GM18499 (cell line): ENCODE measurements around the gene SYT9.

Source experiments
- ATAC-seq: cut with Tn5 transposase; IDR thresholded peaks from one replicate; pipeline ENCODE4 v1.9.1; 2021; ENCODE audit warnings: moderate number of reproducible peaks; ENCODE audit not compliant: insufficient read depth, unreplicated experiment

SYT9 gene

DNA sequence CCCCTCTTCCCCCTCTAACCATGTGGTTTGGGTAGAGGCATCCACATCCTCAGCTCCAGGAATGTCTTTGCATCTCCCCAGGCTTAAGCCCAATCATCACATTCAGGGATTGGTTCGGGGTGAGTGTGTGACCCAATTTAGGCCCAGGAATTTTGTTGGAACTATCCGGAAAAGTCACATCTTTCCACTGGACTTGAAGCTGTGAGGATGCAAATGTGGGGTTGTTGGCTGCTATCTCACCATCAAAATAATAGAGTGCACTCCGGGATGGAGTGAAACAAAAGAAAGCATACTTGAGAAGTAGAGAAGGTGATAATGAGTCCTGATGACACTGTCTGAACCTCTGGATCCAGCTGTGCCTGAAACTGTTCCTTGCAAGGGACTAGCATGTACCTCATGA lies 199.8 kb downstream of the SYT9 start:
- ATAC-seq = no peak

GRCh38 chr11:7451952-7452494 lies 200.3 kb downstream of the SYT9 start:
- ATAC-seq = no peak

DNA sequence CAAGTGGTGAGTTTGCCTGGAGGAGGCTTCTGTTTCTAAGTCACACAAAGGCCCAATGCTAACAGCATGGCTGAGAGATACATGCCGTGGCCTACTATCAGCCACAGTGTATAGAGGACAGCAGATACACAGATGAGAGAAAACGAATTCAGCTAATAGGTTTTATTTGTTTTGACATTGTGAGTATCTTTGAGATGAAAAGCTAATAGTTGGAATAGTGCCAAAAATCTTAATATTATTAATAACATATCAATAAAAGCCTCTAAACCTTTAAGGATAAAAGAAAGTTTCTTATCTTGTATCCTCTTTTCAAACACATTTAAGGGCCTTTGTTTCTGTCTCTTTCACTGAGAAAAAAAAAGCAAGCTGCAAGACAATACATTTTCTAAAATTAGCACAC lies 203.2 kb downstream of the SYT9 start:
- ATAC-seq = no peak

- no peak for ATAC-seq
Measured at GRCh38 chr11:7457211-7457610, 205.5 kb downstream of the SYT9 start.

- ATAC-seq = no peak
Measured at GRCh38 chr11:7462706-7463105, 211.0 kb downstream of the SYT9 start.

- no peak for ATAC-seq
Measured at GRCh38 chr11:7467652-7468051, 215.9 kb downstream of the SYT9 start.

- ATAC-seq = no peak
Measured at GRCh38 chr11:7469351-7469865, 217.7 kb downstream of the SYT9 start.

DNA sequence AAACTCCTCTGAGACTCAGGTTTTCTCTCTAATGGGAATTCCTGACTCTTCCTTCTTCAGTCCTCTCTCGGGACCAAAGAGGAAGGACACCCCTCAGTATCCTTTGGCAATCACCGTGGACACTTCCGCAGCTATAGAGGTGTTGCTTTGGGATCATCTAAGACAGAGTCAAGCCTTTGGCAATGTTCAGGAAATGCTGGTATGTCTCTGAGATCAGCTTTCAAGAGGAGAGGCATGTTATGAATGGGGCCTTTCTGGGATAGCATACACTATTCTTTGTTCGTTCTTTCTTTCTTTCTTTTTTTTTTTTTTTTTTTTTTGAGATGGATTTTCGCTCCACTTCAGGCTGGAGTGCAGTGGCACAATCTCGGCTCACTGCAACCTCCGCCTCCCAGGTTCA lies 219.4 kb downstream of the SYT9 start:
- no peak for ATAC-seq

GRCh38 chr11:7473717-7474116 lies 222.0 kb downstream of the SYT9 start:
- peak; percentile 86 for ATAC-seq

GRCh38 chr11:7480113-7480512 lies 228.4 kb downstream of the SYT9 start:
- ATAC-seq = no peak

DNA sequence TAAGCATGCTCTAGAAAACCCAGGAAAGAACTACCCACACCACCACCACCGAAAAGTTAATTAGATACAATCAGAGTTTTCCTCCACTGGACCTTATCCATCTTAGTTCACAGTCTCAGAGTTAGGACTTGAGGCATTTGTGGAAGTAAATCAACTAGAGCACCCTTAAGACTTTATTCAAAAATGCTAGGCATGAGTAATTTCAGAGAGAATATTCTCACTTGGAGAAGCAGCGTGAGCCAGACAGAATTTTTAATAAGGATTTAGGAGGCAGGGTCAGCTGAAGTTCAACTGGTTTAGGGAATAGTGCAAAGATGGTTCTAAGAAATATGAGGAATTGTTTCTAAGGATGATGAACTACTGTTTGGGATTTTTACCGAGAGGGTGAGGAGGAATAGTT lies 232.4 kb downstream of the SYT9 start:
- no peak for ATAC-seq

DNA sequence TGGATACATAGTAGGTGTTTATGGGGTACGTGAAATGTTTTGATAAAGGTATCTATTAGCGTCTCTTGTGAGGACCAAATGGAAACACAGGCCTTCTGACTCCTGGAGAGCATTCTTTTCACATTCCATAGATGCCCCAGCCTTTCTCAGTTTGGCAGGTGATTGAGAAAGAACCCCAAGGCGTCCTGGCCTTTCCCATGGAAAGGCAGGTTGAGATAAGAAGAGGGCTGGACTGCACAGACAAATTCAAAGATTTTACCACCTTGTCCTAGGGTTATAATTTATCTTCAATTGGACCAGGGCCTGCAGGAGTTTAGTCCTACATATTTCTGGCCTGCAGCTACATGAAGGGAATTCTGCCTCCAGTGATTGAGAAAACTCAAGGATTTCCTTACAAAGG lies 232.9 kb downstream of the SYT9 start:
- ATAC-seq = no peak

DNA sequence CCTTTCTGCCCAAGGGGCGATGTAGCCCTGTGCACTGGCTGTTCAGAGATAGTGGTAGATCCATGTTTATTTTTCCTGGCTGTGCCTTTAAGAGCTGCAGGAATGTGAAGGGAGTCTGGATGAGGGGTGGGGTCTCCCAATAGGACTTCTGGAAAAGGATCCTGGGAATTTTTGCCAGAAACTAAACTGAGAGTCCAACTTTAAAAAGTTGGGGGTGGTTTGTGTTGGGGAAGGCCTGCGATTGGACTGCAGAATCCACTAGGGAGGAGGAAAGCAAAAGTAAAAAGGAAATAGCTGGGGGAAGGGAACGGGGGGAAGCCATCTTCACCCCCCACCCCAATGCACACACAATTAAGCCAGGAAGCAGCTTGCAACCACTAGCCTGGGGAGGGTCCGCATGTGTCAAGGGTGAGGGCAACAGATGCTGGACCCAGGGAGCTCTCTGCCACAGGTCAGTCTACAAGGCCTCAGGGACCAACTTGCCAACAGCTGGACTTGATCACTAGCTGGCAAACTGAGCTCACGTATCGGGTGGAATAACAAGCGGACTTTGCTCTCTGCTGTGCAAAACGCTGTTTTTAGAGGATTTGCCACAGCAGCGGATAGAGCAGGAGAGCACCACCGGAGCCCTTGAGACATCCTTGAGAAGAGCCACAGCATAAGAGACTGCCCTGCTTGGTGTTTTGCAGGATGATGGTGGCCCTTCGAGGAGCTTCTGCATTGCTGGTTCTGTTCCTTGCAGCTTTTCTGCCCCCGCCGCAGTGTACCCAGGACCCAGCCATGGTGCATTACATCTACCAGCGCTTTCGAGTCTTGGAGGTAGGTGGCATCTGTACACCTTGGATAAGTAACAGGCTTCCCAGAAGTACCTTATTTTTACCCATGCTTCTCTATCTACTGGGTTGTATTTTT lies 233.7 kb downstream of the SYT9 start, which contains the start of gene OLFML1:
OLFML1 (plus strand) TSS at position 321 of the 912 bp plus-strand sequence; CDS start at position 691, 370 bp downstream.
- ATAC-seq = no peak

GRCh38 chr11:7486098-7486780 lies 234.5 kb downstream of the SYT9 start:
- ATAC-seq = no peak

DNA sequence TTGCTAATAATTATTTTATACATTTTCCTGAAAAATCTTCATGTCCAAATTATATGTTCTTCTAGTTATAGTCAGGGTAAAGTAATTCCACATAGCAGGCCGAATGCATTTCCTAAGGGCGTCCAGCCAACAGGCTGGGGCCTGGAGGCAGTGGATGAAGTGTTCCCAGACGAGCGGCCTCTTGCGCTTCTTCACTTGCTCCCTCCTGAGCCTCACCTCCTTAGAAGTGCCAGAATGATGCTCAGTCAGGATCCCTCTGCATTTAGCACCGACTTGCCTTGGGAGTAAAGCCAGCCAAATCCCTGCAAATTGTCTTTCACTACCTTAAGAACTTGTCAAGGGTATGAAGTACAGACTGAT lies 235.1 kb downstream of the SYT9 start:
- no peak for ATAC-seq

DNA sequence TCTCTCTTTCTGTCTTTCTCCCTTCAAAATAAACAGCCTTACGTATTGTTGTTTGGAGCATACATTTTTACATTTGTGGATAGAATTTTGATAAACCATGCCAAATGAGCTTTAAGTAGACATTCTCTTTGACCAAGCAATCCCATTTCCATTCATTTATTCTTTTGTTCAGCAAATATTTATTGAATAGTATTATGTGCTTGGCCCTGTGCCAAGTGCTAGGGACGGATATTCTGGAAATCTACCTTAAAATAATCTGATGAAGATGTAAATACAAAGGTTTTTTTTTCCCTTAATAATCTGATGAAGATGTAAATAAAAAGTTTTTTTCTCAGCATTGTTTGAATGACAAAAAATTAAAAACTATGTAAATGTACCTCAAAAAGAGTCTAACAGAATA lies 235.7 kb downstream of the SYT9 start:
- ATAC-seq = no peak

- ATAC-seq = no peak
Measured at GRCh38 chr11:7488681-7489080, 237.0 kb downstream of the SYT9 start.

GRCh38 chr11:7489376-7489775 lies 237.7 kb downstream of the SYT9 start:
- ATAC-seq = no peak

- ATAC-seq = no peak
Measured at GRCh38 chr11:7490054-7490453, 238.3 kb downstream of the SYT9 start.

DNA sequence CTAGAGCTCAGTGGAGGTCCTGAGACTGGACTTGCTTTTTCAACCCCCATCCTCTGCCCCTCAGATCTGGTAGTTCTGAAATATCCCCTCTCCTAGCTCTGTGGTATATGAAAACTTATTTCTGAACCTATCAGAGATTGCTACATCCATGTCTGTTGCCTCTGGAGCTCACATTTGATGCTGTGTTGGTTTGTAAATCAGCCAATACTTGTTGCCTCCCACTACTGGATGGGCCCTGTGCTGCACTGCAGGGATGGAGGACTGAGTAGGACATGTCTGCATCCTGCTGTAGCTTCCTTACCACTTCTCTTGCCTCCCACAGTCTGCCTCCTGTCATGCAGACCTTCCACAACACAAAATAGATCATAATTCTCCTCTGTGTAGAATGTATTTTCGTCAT lies 238.8 kb downstream of the SYT9 start:
- no peak for ATAC-seq

GRCh38 chr11:7492253-7492652 lies 240.5 kb downstream of the SYT9 start:
- no peak for ATAC-seq
